MCF 10A (cell line): Measurements from ENCODE around the gene FMO3. TPM values are rescaled to one million over a fixed set of nuclear protein-coding genes. Genes with fewer than 3 reads are reported as not detected.

ENCODE experiments used
- BruUV-seq: library from RNA; stranded (reverse); fragments of 400-500 nt; replicated peaks from 2 replicates; lab custom pipeline; 2021; lab: Mats Ljungman, UMichigan
- CTCF ChIA-PET: fragments of 300-600 bp; sonication (Branson Sonifier 250); formaldehyde crosslinking; extraction: SDS; loops from one replicate; lab custom pipeline; 2021; ENCODE audit warnings: antibody characterized with exemption, inconsistent platforms; lab: Yijun Ruan, JAX
- POLR2A ChIA-PET: fragments of 300-600, 350-650 bp; sonication (Branson Sonifier 250); formaldehyde crosslinking; extraction: SDS; loops from one replicate; lab custom pipeline; 2020; ENCODE audit warnings: antibody characterized with exemption, inconsistent platforms; lab: Yijun Ruan, JAX
- DNase-seq: peaks from one replicate; pipeline ENCODE4 v3.0.0-alpha.2; 2018; ENCODE audit not compliant: unreplicated experiment
- H3K27ac Mint-ChIP-seq: one replicate; pipeline ENCODE4 v1.8.0; 2022; ENCODE audit warnings: mild to moderate bottlenecking, low read depth, mixed read lengths; ENCODE audit not compliant: unreplicated experiment
- H3K27me3 Mint-ChIP-seq: one replicate; pipeline ENCODE4 v1.8.0; 2022; ENCODE audit warnings: mixed read lengths; ENCODE audit not compliant: insufficient read depth, unreplicated experiment
- H3K36me3 Mint-ChIP-seq: one replicate; pipeline ENCODE4 v1.8.0; 2022; ENCODE audit warnings: mild to moderate bottlenecking, moderate library complexity, mixed read lengths; ENCODE audit not compliant: insufficient read depth, unreplicated experiment
- H3K4me1 Mint-ChIP-seq: one replicate; pipeline ENCODE4 v1.8.0; 2022; ENCODE audit warnings: mixed read lengths; ENCODE audit not compliant: insufficient read depth, unreplicated experiment
- H3K4me3 Mint-ChIP-seq: one replicate; pipeline ENCODE4 v1.8.0; 2022; ENCODE audit warnings: mild to moderate bottlenecking, moderate library complexity, mixed read lengths; ENCODE audit not compliant: unreplicated experiment
- H3K9me3 Mint-ChIP-seq: one replicate; pipeline ENCODE4 v1.8.0; 2022; ENCODE audit warnings: mixed read lengths; ENCODE audit not compliant: unreplicated experiment
- intact Hi-C: fragments of 100-400 bp; cut with micrococcal nuclease; formaldehyde crosslinking; loops from 2 replicates; pipeline ENCODE4 v1.14.1; 2022
- total RNA-seq: library from RNA; stranded (reverse); gene quantifications from 2 replicates; pipeline ENCODE4 v1.2.3, GENCODE V29; 2022
- TF ChIP-seq, protein P1 (sequence below): fragments of 200-600 bp; IDR thresholded peaks from one replicate; pipeline ENCODE4 v1.8.0; 2022; ENCODE audit warnings: antibody characterized with exemption, mild to moderate bottlenecking; ENCODE audit not compliant: unreplicated experiment

FMO3 gene
- total RNA-seq, 1 experiment from 2014 or later: not detected

- peak; percentile 18 for DNase-seq
- no TSS peak for BruUV-seq
- no peak overlapping the region for H3K4me3 Mint-ChIP-seq
Observed at GRCh38 chr1:171061425-171062143, 29.1 kb upstream of the FMO3 start.

DNA sequence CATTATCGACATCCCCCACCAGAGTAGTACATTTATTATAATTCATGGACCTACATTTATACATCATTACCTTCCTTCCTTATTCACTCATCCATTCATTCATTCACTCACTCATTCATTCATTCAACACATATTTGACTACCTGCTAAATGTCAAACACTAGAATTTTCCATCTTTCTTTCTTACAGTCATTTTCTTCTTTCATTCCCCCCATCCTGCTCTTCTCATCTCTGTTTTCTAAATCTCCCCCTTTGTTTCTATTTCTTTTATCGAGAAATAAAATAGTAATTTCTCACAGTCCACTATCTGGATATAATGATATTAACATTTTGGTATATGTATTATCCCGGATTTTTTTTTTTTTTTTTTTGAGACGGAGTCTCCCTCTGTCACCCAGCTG lies 27.8 kb upstream of the FMO3 start:
- intact Hi-C loops: no loop called here
- TF ChIP-seq, protein P1, sequence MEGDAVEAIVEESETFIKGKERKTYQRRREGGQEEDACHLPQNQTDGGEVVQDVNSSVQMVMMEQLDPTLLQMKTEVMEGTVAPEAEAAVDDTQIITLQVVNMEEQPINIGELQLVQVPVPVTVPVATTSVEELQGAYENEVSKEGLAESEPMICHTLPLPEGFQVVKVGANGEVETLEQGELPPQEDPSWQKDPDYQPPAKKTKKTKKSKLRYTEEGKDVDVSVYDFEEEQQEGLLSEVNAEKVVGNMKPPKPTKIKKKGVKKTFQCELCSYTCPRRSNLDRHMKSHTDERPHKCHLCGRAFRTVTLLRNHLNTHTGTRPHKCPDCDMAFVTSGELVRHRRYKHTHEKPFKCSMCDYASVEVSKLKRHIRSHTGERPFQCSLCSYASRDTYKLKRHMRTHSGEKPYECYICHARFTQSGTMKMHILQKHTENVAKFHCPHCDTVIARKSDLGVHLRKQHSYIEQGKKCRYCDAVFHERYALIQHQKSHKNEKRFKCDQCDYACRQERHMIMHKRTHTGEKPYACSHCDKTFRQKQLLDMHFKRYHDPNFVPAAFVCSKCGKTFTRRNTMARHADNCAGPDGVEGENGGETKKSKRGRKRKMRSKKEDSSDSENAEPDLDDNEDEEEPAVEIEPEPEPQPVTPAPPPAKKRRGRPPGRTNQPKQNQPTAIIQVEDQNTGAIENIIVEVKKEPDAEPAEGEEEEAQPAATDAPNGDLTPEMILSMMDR: no peak
- H3K27me3 Mint-ChIP-seq: no peaks in the 10 kb centered on the region
- ChIA-PET POLR2A (no interaction called here), CTCF (no interaction called here)
- no peak overlapping the region for H3K27ac Mint-ChIP-seq
- H3K4me3 Mint-ChIP-seq: no peak overlapping the region
- no peaks in the 10 kb centered on the region for H3K4me1 Mint-ChIP-seq
- H3K36me3 Mint-ChIP-seq: no peaks in the 10 kb centered on the region
- no TSS peak for BruUV-seq
- no peak for DNase-seq
- H3K9me3 Mint-ChIP-seq: no peaks in the 10 kb centered on the region

More at GRCh38 chr1:171061425-171062143, 29.1 kb upstream of the FMO3 start:
- H3K27me3 Mint-ChIP-seq: no peaks in the 10 kb centered on the region
- CTCF ChIA-PET: interaction anchor here (1.0 kb wide), 1 partner anchor 95 kb away, joined by 3 read pairs; no protein-coding TSS in a partner anchor
- H3K4me1 Mint-ChIP-seq: no peaks in the 10 kb centered on the region
- H3K9me3 Mint-ChIP-seq: no peaks in the 10 kb centered on the region
- TF ChIP-seq, protein P1: no peak
- intact Hi-C loops: no loop called here
- H3K36me3 Mint-ChIP-seq: no peaks in the 10 kb centered on the region
- POLR2A ChIA-PET: interaction anchor here (0.7 kb wide), 1 partner anchor 274 kb away, joined by 3 read pairs; no protein-coding TSS in a partner anchor
- H3K27ac Mint-ChIP-seq: no peak overlapping the region

DNA sequence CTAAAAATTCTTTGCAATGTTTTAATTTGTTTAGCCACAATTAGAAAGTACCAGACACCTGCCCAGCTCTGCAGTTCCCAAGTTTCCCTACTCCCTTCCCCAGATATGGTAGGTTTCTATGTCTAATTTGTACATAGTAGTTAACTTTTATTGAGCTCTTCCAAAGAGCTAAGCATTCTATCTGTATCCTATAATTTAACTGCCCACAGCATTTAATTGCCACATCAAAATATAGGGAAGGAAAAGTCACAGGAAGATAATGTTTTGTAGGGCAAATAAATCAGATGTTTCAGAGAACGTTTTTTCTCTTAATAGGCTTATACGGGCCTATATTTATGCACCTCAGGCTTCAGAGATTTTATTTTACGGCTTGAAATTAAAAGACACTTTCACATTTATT lies 15.7 kb upstream of the FMO3 start:
- no peak overlapping the region for H3K27ac Mint-ChIP-seq
- H3K4me1 Mint-ChIP-seq: no peaks in the 10 kb centered on the region
- no TSS peak for BruUV-seq
- no peaks in the 10 kb centered on the region for H3K27me3 Mint-ChIP-seq
- TF ChIP-seq, protein P1: no peak
- CTCF ChIA-PET: interaction anchor here (0.5 to 3.8 kb wide), 10 partner anchors 10 to 1329 kb away, joined by 3 to 25 read pairs (median 4); partner anchors contain the start of gene FMO4
- POLR2A ChIA-PET: no interaction called here
- no peaks in the 10 kb centered on the region for H3K9me3 Mint-ChIP-seq
- no peak overlapping the region for H3K4me3 Mint-ChIP-seq
- no peaks in the 10 kb centered on the region for H3K36me3 Mint-ChIP-seq
- no peak for DNase-seq
- intact Hi-C loops: no loop called here

DNA sequence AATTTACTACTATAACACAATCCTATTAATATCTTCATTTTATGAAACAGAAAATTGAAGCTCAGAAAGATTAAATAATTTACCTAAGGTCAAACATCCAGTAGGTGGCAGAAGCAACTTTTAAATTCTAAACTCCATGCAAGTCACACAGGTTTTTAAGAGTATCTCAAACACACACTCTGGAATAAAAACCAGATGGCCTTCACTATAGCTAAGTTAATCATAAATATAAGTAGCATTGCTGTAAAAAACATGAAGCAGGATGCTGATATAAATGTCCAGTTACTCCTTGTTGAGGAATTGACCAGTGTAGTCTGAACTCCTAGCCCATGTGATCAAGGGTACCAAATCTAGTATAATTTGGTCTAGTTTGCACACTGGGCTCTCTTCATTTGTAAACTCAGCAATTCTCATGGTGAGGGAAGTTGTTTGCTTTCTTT lies 9.4 kb upstream of the FMO3 start:
- Mint-ChIP-seq H3K27ac (no peak overlapping the region), H3K4me1 (no peaks in the 10 kb centered on the region), H3K4me3 (no peak overlapping the region), H3K36me3 (no peaks in the 10 kb centered on the region), H3K9me3 (no peaks in the 10 kb centered on the region), H3K27me3 (no peaks in the 10 kb centered on the region)
- no TSS peak for BruUV-seq
- DNase-seq: peak; percentile 52
- TF ChIP-seq, protein P1: peak; percentile 34
- POLR2A ChIA-PET: interaction anchor here (0.9 to 1.6 kb wide), 3 partner anchors 137 to 232 kb away, joined by 3 to 7 read pairs (median 4); partner anchors contain the start of gene FMO4
- CTCF ChIA-PET: interaction anchor here (0.6 to 3.0 kb wide), 53 partner anchors 11 to 922 kb away, joined by 3 to 146 read pairs (median 4); partner anchors contain the start of genes FMO2, FMO3 and FMO4
- intact Hi-C loops: loop anchor here (1.0 to 5.0 kb wide), 5 partner anchors 107 to 636 kb away; partner anchors contain the start of gene PRRC2C
